Esophagus squamous epithelium (tissue), 4 donors: ENCODE measurements around the gene C1orf141.

Source experiments
- CTCF ChIP-seq, 6 experiments: fragments of 450-650 bp in 4 of 6; fragments of 200-600 bp in 2 of 6; sonication (generic) in 2 of 6; IDR thresholded peaks; one replicate each; pipeline ENCODE4 v1.5.1; 2016 to 2019; ENCODE audit warnings: antibody characterized with exemption in 6 of 6, mild to moderate bottlenecking in 4 of 6, moderate library complexity in 4 of 6
- POLR2A ChIP-seq, 4 donors: fragments of 450-650 bp; IDR thresholded peaks; one replicate each; pipeline ENCODE4 v1.6.1; 2017; ENCODE audit warnings: antibody characterized with exemption in 4 of 4, mild to moderate bottlenecking in 4 of 4, moderate library complexity in 3 of 4

GRCh38 chr1:67077593-67077992, 57.2 kb downstream of the C1orf141 start:
- no peak for TF ChIP-seq CTCF (IDR thresholded peaks at IDR 0.05)
- TF ChIP-seq POLR2A (IDR thresholded peaks at IDR 0.05): no peak
